HAP-1 (cell line): Measurements from ENCODE around the gene ABHD1.
A peak's percentile ranks its signal among the peaks of the same experiment; 100 is the strongest.

Experiments used
- DNase-seq, 2 experiments: peaks; one replicate each; pipeline ENCODE4 v3.0.0-alpha.2; 2016 to 2020; ENCODE audit warnings: low spot score in 2 of 2
- H3K27me3 ChIP-seq: fragments of 250-450 bp; sonication (Bioruptor Pico); 2 replicates; pipeline ENCODE4 v1.5.1; 2020; ENCODE audit warnings: low read depth, mild to moderate bottlenecking, moderate library complexity
- H3K36me3 ChIP-seq: fragments of 250-450 bp; sonication (Bioruptor Pico); replicated peaks from 2 replicates; pipeline ENCODE4 v1.5.1; 2020; ENCODE audit warnings: mild to moderate bottlenecking
- H3K4me1 ChIP-seq: fragments of 250-450 bp; sonication (Bioruptor Pico); 2 replicates; pipeline ENCODE4 v1.5.1; 2020; ENCODE audit warnings: mild to moderate bottlenecking
- H3K4me3 ChIP-seq: fragments of 250-450 bp; sonication (Bioruptor Pico); 2 replicates; pipeline ENCODE4 v1.5.1; 2020; ENCODE audit warnings: mild to moderate bottlenecking, moderate library complexity
- H3K9me3 ChIP-seq: fragments of 250-450 bp; sonication (Bioruptor Pico); 2 replicates; pipeline ENCODE4 v1.5.1; 2020; ENCODE audit warnings: mild to moderate bottlenecking, moderate library complexity
- in situ Hi-C: fragments of 300-500 bp; cut with MboI; formaldehyde crosslinking; loops from 3 replicates; pipeline ENCODE4 v1.14.3; 2020; ENCODE audit warnings: low sequenced_read_pairs, inconsistent platforms, mixed read lengths

Gene ABHD1

DNA sequence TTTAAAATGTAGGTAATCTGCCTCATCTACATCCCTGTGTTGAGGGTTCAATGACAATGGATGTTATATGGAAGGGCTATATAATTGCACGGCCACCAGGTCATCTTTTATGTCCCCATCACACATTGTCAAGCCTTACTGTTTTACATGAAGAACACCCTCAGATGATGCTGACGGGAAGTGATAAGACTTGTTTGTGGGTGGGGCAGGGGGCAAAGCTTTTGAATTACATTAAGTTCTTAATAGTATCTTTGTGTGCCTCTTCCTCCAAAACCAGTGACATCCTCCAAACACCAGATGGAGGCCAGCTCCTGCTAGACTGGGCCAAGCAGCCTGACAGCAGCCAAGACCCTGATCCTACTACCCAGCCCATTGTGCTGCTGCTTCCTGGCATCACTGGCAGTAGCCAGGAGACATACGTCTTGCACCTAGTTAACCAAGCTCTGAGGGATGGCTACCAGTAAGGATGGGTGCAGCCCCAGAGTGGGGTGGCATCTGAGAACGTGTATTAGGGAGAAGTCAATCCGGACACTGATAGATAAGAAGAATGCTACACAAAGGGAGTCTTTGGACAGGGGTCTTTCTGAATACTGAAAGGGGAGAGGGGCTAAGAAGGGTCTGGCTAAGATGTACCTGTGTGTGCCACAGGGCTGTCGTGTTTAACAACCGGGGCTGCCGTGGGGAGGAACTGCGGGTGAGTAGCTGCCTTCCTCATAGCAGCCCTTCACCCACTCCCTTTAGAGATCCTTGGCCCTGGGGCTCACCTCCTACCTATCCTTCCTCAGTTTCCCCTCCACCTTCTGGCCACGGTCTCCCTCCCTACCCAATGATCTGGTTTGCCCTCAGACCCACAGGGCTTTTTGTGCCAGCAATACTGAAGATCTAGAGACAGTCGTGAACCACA is 5.3 kb downstream of the ABHD1 start:
- no peaks in the 10 kb centered on the region for H3K9me3 ChIP-seq
- peaks cover 8% of the 10 kb centered on the region for H3K4me1 ChIP-seq
- no peak overlapping the region for H3K4me3 ChIP-seq
- DNase-seq, result no peak
- in situ Hi-C loops, result no loop called here
- H3K36me3 ChIP-seq, result peaks cover 34% of the 10 kb centered on the region
- H3K27me3 ChIP-seq, result no peaks in the 10 kb centered on the region

DNA sequence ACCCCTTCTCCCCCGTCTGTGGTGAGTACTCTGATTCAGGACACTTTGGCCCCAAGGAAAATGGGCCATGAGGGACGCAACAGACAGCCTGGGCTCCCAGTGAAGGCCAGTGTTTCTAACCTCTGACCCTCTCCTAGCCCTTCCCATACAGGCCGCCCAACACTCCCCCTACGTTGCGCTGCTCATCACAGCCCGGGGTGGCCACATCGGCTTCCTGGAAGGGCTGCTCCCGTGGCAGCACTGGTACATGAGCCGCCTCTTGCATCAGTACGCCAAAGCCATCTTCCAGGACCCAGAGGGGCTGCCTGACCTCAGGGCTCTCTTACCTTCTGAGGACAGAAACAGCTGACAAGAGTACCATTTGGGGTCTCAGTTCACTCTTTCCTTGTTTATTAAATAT is 6.8 kb downstream of the ABHD1 start:
- DNase-seq, result no peak
- Histone ChIP-seq H3K9me3 (no peaks in the 10 kb centered on the region), H3K4me1 (peaks cover 9% of the 10 kb centered on the region), H3K36me3 (peaks cover 38% of the 10 kb centered on the region), H3K4me3 (no peak overlapping the region), H3K27me3 (no peaks in the 10 kb centered on the region)
- in situ Hi-C loops, result no loop called here

GRCh38 chr2:27131429-27131828 is 7.8 kb downstream of the ABHD1 start:
- no peak for DNase-seq
- Histone ChIP-seq H3K9me3 (no peaks in the 10 kb centered on the region), H3K4me1 (peaks cover 9% of the 10 kb centered on the region), H3K36me3 (peaks cover 38% of the 10 kb centered on the region), H3K27me3 (no peaks in the 10 kb centered on the region), H3K4me3 (no peak overlapping the region)
- in situ Hi-C loops, result no loop called here

DNA sequence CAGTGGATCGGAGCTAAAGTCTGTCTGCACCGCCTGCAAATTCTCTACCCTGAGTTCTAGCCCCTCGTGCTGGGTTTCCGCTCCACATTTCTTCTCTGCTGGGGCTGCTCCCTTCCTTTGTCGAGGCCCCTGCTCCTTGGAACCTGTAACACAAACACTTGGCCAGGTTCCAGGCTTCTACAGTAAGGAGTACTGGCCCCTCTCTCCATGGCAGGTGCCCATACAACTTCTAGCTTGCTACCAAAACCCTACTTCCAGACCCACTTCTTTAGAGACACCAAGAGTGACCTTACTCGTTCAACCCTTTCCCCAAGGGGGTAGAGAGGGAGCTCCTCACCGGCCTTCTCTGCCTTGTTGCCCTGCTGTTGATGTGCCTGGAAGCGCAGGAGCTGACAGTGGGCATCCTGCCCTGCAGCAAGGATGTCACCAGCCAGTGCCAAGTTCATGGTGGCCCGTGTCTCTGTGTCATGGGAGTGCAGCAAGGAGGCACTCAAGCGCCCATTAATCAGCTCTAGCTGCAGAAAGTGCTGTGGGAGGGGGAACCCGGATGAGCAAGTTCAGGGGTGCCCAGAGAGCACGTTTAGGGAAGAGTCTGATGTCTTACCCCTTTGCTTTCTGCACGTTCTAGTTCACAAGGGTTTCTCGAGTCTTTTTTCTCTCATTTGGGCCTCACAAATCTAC is 9.7 kb downstream of the ABHD1 start:
- Histone ChIP-seq H3K27me3 (no peaks in the 10 kb centered on the region), H3K36me3 (peaks cover 38% of the 10 kb centered on the region), H3K4me1 (peaks cover 9% of the 10 kb centered on the region), H3K4me3 (peak overlapping the region; percentile 85), H3K9me3 (no peaks in the 10 kb centered on the region)
- DNase-seq, result no peak
- in situ Hi-C loops, result no loop called here

DNA sequence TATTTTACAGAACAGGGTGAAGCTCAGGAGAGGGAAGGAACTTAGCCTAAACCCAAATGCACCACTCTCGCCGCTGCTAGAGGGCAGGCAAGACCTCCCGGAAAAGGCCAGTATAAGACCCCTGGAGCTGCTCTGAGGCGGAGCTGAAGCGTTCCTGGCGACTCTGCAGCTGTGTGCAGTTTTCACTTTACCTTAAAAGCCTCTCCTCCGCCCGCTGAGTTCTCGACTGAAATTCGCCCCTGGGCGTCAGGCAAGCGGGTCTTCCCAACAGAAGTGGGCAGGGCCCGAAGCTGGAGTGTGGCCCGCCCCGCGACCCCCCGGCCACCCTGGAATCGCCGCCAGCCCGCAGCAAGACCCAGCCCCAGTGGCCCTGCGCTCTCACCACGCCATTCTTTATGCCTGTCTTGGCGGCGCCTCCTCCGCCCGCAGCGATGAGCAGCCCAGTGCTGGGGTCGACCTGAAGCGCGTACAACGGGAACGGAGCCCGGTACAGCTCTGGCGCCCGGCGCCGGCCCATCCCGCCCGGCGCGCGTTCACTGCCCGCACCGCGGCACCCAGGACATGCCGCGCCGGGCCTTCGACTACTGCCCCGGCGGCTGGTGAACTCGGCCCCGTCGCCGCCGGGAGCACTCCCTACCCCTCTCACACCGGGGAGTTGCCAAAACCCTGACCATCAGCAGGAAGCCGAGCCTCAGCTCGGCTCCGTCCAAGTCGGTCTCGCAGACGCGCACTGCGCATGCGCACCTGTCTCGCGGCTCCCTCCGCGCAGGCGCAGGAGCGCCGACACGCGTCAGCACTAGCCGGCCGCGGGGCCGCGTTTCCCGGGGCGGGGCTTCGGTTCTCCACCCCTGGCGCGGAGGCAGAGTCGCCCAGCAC is 10.5 kb downstream of the ABHD1 start, which contains the start of gene PREB:
PREB (minus strand) TSS at position 732 of the 876 bp plus-strand sequence; CDS start at position 517, 215 bp downstream.
- peaks cover 35% of the 10 kb centered on the region for H3K36me3 ChIP-seq
- in situ Hi-C loops, result no loop called here
- peak within 1 kb of the TSS; percentile 85 for H3K4me3 ChIP-seq
- peak; percentile 93 to 99 for DNase-seq
- no peaks in the 10 kb centered on the region for H3K27me3 ChIP-seq
- no peaks in the 10 kb centered on the region for H3K9me3 ChIP-seq
- peaks cover 9% of the 10 kb centered on the region for H3K4me1 ChIP-seq

DNA sequence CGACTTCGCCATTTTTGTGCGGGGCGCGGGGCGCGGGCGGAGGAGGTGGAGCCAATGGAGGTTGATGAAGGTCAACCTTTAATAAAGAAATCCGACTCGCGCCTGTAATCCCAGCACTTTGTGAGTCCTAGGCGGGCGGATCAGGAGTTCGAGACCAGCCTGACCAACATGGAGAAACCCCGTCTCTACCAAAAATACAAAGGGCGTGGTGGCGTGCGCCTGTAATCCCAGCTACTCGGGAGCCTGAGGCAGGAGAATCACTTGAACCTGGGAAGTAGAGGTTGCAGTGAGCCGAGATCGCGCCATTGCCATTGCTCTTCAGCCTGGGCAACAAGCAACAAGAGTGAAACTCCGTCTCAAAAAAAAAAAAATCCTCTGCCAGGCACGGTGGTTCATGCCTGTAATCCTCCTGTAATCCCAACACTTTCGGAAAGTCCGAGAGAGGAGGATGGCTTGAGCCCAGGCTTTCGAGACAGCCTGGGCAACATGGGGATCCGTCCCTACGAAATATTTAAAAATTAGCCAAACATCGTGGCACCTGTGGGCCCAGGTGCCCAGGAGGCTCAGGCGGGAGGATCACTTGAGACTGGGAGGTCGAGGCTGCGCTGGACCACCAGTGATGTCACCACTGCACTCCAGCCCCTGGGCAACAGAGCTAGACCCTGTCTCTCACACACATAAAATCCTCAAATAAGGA is 11.3 kb downstream of the ABHD1 start:
- peaks cover 9% of the 10 kb centered on the region for H3K4me1 ChIP-seq
- no peaks in the 10 kb centered on the region for H3K9me3 ChIP-seq
- H3K27me3 ChIP-seq, result no peaks in the 10 kb centered on the region
- H3K4me3 ChIP-seq, result peak overlapping the region; percentile 85
- H3K36me3 ChIP-seq, result peaks cover 33% of the 10 kb centered on the region
- DNase-seq, result no peak
- in situ Hi-C loops, result no loop called here

DNA sequence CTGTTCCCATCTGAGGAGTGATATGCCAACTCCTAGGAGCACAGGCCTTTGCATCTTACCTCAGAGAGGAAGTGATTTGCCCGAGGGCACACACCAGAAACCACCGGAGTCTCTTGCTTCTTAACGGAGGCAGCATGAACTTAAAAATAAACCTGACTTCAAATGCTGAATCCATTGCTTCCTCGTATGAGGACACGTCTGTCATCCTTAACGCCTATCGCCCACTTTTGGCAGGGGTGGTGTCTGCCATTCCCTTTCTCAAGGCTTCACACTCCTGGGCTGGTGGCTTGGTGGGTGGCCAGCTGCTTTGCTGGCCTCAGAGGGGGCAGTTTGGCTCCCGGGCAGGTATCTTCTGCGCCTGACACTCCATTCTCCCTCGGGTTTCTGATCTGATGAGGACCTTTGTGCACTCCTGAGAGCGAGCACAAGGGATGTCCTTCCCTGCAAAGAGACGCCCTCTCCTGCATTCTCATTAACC is 11.9 kb downstream of the ABHD1 start:
- Histone ChIP-seq H3K4me3 (no peak overlapping the region), H3K36me3 (peaks cover 27% of the 10 kb centered on the region), H3K9me3 (no peaks in the 10 kb centered on the region), H3K4me1 (peaks cover 9% of the 10 kb centered on the region), H3K27me3 (no peaks in the 10 kb centered on the region)
- no peak for DNase-seq
- in situ Hi-C loops, result no loop called here

- H3K27me3 ChIP-seq, result no peaks in the 10 kb centered on the region
- H3K4me3 ChIP-seq, result no peak overlapping the region
- peaks cover 16% of the 10 kb centered on the region for H3K36me3 ChIP-seq
- no peak for DNase-seq
- in situ Hi-C loops, result no loop called here
- peaks cover 9% of the 10 kb centered on the region for H3K4me1 ChIP-seq
- no peaks in the 10 kb centered on the region for H3K9me3 ChIP-seq
Observed at GRCh38 chr2:27136751-27137150, 13.1 kb downstream of the ABHD1 start.

DNA sequence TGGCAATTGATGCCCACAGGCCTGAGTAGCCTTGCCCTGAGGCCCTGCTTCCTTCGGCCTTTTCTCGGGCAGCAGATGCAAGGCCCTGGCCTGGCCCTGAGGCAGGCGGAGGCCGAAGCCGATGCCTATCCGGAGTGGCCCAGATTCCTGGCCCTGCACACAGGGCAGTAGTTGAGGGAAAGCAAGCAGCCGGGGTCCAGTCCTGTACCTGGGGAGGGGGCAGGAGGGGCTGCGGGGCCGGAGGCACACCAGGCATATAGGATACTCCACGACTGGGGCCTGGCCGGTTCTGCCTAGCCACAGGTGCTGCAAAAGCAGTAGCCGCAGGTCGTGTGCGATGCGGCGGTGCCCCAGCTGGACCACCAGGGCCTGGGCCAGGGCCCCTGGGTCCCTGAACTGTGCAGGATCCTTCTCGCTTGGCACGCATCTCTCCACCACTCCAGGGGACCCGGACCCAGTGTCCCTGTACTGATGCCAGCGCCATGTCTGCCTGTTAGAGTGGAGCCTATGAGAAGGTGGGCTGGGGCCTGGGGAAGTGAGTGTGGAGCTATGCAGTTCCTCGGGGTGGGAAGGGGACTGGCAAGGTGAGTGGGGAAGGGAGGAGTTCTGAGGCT is 13.8 kb downstream of the ABHD1 start:
- Histone ChIP-seq H3K4me1 (peaks cover 9% of the 10 kb centered on the region), H3K36me3 (peaks cover 10% of the 10 kb centered on the region), H3K4me3 (no peak overlapping the region), H3K27me3 (no peaks in the 10 kb centered on the region), H3K9me3 (no peaks in the 10 kb centered on the region)
- DNase-seq, result no peak
- in situ Hi-C loops, result no loop called here

DNA sequence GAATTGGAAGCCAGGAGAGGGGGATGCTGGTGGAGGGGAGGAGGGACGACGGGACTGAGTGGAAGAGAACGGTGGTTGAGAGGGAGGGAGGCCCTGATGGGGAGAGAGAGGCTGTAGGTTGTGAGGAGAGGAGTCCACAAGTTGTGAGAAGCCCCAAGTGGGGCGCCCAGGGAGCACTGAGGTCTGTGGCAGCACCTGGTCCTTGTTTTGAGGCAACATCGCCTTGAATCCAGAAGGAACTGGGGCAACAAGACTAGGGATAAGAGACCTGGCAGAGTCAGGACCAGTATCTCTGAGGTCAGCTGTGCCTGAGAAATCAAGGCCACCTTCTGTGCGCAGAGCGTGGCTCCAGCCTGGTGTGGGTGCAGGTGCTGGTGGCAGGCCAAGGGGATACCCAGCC is 14.5 kb downstream of the ABHD1 start:
- H3K36me3 ChIP-seq, result peaks cover 3% of the 10 kb centered on the region
- H3K4me1 ChIP-seq, result peaks cover 9% of the 10 kb centered on the region
- in situ Hi-C loops, result no loop called here
- 0 out of 2 replicates have a peak, but pooled peaks cover 4% of the 10 kb centered on the region for H3K27me3 ChIP-seq
- no peak overlapping the region for H3K4me3 ChIP-seq
- H3K9me3 ChIP-seq, result no peaks in the 10 kb centered on the region; the same call in 1 of the 2 replicates
- DNase-seq, result no peak

DNA sequence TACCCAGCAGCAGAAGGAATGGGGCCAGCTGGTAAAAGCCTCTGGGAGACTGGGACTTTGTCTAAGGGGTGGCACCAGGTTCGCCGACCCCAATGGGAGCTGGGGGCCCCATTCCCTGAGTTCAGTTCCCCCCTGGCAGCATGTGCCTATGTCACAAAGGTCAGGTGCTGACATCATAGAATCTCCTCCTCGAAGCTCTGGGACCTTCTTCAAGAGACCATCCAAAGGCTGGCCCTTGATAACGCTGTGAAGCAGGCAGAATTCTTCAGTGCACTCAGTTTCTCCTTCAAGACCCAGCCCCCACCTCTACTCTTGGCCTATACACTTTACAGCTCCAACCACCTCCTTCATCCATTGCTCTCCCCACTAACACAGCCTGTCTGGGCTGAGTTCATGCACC is 15.7 kb downstream of the ABHD1 start, which contains the start of gene PRR30:
PRR30 (minus strand) TSS at position 101 of the 400 bp plus-strand sequence. CDS start 1,081 bp downstream, outside the sequence.
- in situ Hi-C loops, result no loop called here
- Histone ChIP-seq H3K9me3 (no peaks in the 10 kb centered on the region; the same call in 1 of the 2 replicates), H3K27me3 (peaks cover 15% of the 10 kb centered on the region)

DNA sequence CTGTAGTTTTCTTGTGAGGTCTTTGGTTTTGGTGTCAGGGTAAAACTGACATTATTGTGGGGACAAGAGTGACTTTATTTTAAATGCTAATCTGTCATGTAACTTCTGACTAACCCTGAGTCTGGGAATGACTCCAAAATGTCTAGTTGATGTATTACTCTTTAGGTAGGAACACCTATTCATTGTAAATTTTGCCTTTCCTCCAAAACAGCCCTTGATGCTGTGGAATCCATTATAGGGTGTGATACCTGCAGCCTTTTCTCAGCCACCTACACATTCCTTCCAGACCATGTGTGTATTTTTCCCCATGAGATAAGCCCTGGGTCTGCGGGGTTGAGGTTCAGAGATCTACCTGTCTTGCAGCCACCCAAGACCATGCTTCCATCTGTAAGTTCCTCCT is 19.7 kb downstream of the ABHD1 start:
- in situ Hi-C loops, result no loop called here
- Histone ChIP-seq H3K9me3 (no peaks in the 10 kb centered on the region; the same call in 1 of the 2 replicates), H3K27me3 (peaks cover 15% of the 10 kb centered on the region), H3K4me1 (no peaks in the 10 kb centered on the region), H3K4me3 (no peak overlapping the region), H3K36me3 (no peaks in the 10 kb centered on the region)
- no peak for DNase-seq

More for the DNA sequence above, 15.7 kb downstream of the ABHD1 start, which contains the start of gene PRR30:
- Histone ChIP-seq H3K36me3 (peaks cover under 1% of the 10 kb centered on the region), H3K4me1 (peaks cover 3% of the 10 kb centered on the region; the same call in 1 of the 2 replicates), H3K4me3 (no peak within 1 kb of the TSS)
- DNase-seq, result no peak
